ENCODE measurements around the gene BRD3OS.

Gene BRD3OS

GRCh38 chr9:134033516-134034214 is 8.4 kb downstream of the BRD3OS start:
- TF ChIP-seq CTCF (conservative IDR thresholded peaks at IDR 0.05) (no peak), ZFX (IDR thresholded peaks at IDR 0.05) (no peak)
- H3K27ac ChIP-seq = no peak overlapping the region

GRCh38 chr9:134034215-134035040 is 9.1 kb downstream of the BRD3OS start:
- no peak for TF ChIP-seq ZFX (IDR thresholded peaks at IDR 0.05)
- TF ChIP-seq CTCF (conservative IDR thresholded peaks at IDR 0.05) = no peak
- no peak overlapping the region for H3K27ac ChIP-seq

- no peak for TF ChIP-seq ZFX (IDR thresholded peaks at IDR 0.05)
- TF ChIP-seq CTCF (conservative IDR thresholded peaks at IDR 0.05) = no peak
- H3K27ac ChIP-seq = no peak overlapping the region
Measured at GRCh38 chr9:134035041-134036039, 10.1 kb downstream of the BRD3OS start.

- TF ChIP-seq CTCF (conservative IDR thresholded peaks at IDR 0.05) (no peak), ZFX (IDR thresholded peaks at IDR 0.05) (no peak)
Measured at GRCh38 chr9:134036130-134036529, 10.8 kb downstream of the BRD3OS start.

GRCh38 chr9:134037641-134038040 is 12.4 kb downstream of the BRD3OS start:
- TF ChIP-seq CTCF (conservative IDR thresholded peaks at IDR 0.05) = no peak
- TF ChIP-seq ZFX (IDR thresholded peaks at IDR 0.05) = no peak
- no peak overlapping the region for H3K27ac ChIP-seq

More at GRCh38 chr9:134036130-134036529, 10.8 kb downstream of the BRD3OS start:
- no peak overlapping the region for H3K27ac ChIP-seq

GRCh38 chr9:134039386-134040175 is 14.3 kb downstream of the BRD3OS start:
- TF ChIP-seq ZFX (IDR thresholded peaks at IDR 0.05) (no peak), CTCF (conservative IDR thresholded peaks at IDR 0.05) (no peak)

More at GRCh38 chr9:134039386-134040175, 14.3 kb downstream of the BRD3OS start:
- no peak overlapping the region for H3K27ac ChIP-seq
